HepG2 (cell line): Measurements from ENCODE around the gene ZNF445. TPM values are rescaled to one million over a fixed set of nuclear protein-coding genes. Genes with fewer than 3 reads are reported as not detected.
"Not testable (repeated sequence)": the region's sequence is repeated elsewhere in the genome, so short reads cannot be mapped to it uniquely, and the experiment has no call there.

Experiments
- ATAC-seq: fragments of 200-7000 bp; cut with Tn5 transposase; 3 replicates; pipeline ENCODE4 v1.9.1; 2020; ENCODE audit warnings: mild to moderate bottlenecking, moderate library complexity
- BruUV-seq: library from RNA; stranded (reverse); fragments of 400-500 nt; replicated peaks from 2 replicates; lab custom pipeline; 2021; lab: Mats Ljungman, UMichigan
- CTCF ChIA-PET: fragments of 300-600 bp; formaldehyde crosslinking; extraction: SDS; loops from one replicate; lab custom pipeline; 2021; ENCODE audit warnings: low total read pairs, inconsistent platforms, low intra/inter-chr PET ratio; lab: Yijun Ruan, JAX
- POLR2A ChIA-PET: fragments of 350-600 bp; sonication (Branson Sonifier 250); formaldehyde crosslinking; loops from one replicate; lab custom pipeline; 2020; ENCODE audit warnings: antibody characterized with exemption, inconsistent platforms; lab: Yijun Ruan, JAX
- DNase-seq: peaks from one replicate; pipeline ENCODE4 v3.0.0-alpha.2; 2015; ENCODE audit warnings: low spot score
- FAIRE-seq: peaks from 3 replicates; lab custom pipeline; 2011; peaks lifted over from hg19 to GRCh38; lab: Jason Lieb, UNC
- H2AFZ ChIP-seq: one replicate; pipeline ENCODE4 v1.6.1; 2011; ENCODE audit warnings: low read length, inconsistent platforms
- H3K27ac ChIP-seq: fragments of 300-600 bp; 3 replicates; pipeline ENCODE4 v1.8.0; 2011; ENCODE audit warnings: mixed run types, mild to moderate bottlenecking, mixed read lengths, low read length, inconsistent platforms; ENCODE audit not compliant: insufficient read depth; ENCODE audit errors: extremely low read length
- H3K27me3 ChIP-seq, 2 experiments: fragments of 200-600 bp in 1 of 2; 2 replicates in 1 of 2; 3 replicates in 1 of 2; pipeline versions ENCODE4 v1.6.0 to v1.8.0; 2011; ENCODE audit warnings: low read length in 2 of 2, mild to moderate bottlenecking in 2 of 2, moderate library complexity in 2 of 2, inconsistent platforms in 1 of 2; ENCODE audit not compliant: insufficient read depth in 2 of 2, control insufficient read depth in 1 of 2
- H3K36me3 ChIP-seq, 2 experiments: fragments of 200-600 bp in 1 of 2; replicated peaks in 1 of 2; 2 replicates in 1 of 2; 3 replicates in 1 of 2; pipeline versions ENCODE4 v1.5.1 to v1.8.0; 2011; ENCODE audit warnings: low read length in 2 of 2, inconsistent platforms in 1 of 2; ENCODE audit not compliant: insufficient read depth in 2 of 2, control insufficient read depth in 1 of 2
- H3K4me1 ChIP-seq: 2 replicates; pipeline ENCODE4 v1.5.1; 2012; ENCODE audit warnings: low read length, inconsistent platforms; ENCODE audit not compliant: insufficient read depth
- H3K4me2 ChIP-seq: 2 replicates; pipeline ENCODE4 v1.6.0; 2011; ENCODE audit warnings: low read depth, low read length, inconsistent platforms
- H3K4me3 ChIP-seq, 3 experiments: fragments of 200-600 bp in 1 of 3; sonication (generic), shearing (Covaris generic) in 1 of 3; replicated peaks in 1 of 3; 2 replicates each; pipeline ENCODE4 v1.5.1; 2011 to 2016; ENCODE audit warnings: low read length in 3 of 3, inconsistent platforms in 2 of 3, low read depth in 2 of 3, mild to moderate bottlenecking in 2 of 3, control low read depth in 1 of 3, mixed read lengths in 1 of 3; ENCODE audit not compliant: insufficient read depth in 1 of 3
- H3K79me2 ChIP-seq: one replicate; pipeline ENCODE4 v1.6.1; 2011; ENCODE audit warnings: low read length, inconsistent platforms; ENCODE audit not compliant: insufficient read depth
- H3K9ac ChIP-seq: 2 replicates; pipeline ENCODE4 v1.6.0; 2011; ENCODE audit warnings: mild to moderate bottlenecking, low read depth, low read length, inconsistent platforms; ENCODE audit not compliant: insufficient read depth
- H3K9me3 ChIP-seq: 2 replicates; pipeline ENCODE4 v1.5.1; 2012; ENCODE audit warnings: mild to moderate bottlenecking, low read length
- H4K20me1 ChIP-seq: 2 replicates; pipeline ENCODE4 v1.6.0; 2011; ENCODE audit warnings: inconsistent platforms, mild to moderate bottlenecking, low read length, moderate library complexity; ENCODE audit not compliant: insufficient read depth
- CENPT ChIP-seq: sonication (generic); formaldehyde crosslinking; IDR thresholded peaks from 2 replicates; pipeline ENCODE4 v1.8.0; 2022; ENCODE audit warnings: low read depth, mild to moderate bottlenecking, moderate library complexity, missing genetic modification reagents
- REPIN1 ChIP-seq: sonication (generic); formaldehyde crosslinking; IDR thresholded peaks from 2 replicates; pipeline ENCODE4 v1.8.0; 2022; ENCODE audit warnings: missing genetic modification reagents, low read depth, mild to moderate bottlenecking, borderline replicate concordance
- RFX1 ChIP-seq: fragments of 450-650 bp; IDR thresholded peaks from 2 replicates; pipeline ENCODE4 v1.6.1; 2017
- SPEN ChIP-seq: sonication (generic); formaldehyde crosslinking; IDR thresholded peaks from 2 replicates; pipeline ENCODE4 v1.5.1; 2020; ENCODE audit warnings: low read depth, mild to moderate bottlenecking, missing genetic modification reagents
- TARDBP ChIP-seq: sonication (generic); formaldehyde crosslinking; IDR thresholded peaks from 2 replicates; pipeline ENCODE4 v1.8.0; 2022; ENCODE audit warnings: mild to moderate bottlenecking, missing genetic modification reagents
- XBP1 ChIP-seq: sonication (generic); formaldehyde crosslinking; IDR thresholded peaks from 2 replicates; pipeline ENCODE4 v1.5.0; 2020; ENCODE audit warnings: missing genetic modification reagents
- ZNF441 ChIP-seq: sonication (generic); formaldehyde crosslinking; IDR thresholded peaks from 2 replicates; pipeline ENCODE4 v1.7.0; 2021; ENCODE audit warnings: missing genetic modification reagents, borderline replicate concordance
- ZNF556 ChIP-seq: sonication (generic); formaldehyde crosslinking; IDR thresholded peaks from 2 replicates; pipeline ENCODE4 v1.4.0; 2020; ENCODE audit warnings: mild to moderate bottlenecking, missing genetic modification reagents, borderline replicate concordance
- ZNF652 ChIP-seq: IDR thresholded peaks from 2 replicates; pipeline ENCODE4 v1.6.1; 2016; ENCODE audit warnings: low read depth, borderline replicate concordance
- WGBS: methylation state at CpG from one replicate; pipeline ENCODE4 v1.1.6; 2017; ENCODE audit warnings: low lambda C conversion rate; 5-methylcytosine and 5-hydroxymethylcytosine counted together
- in situ Hi-C: cut with HindIII; loops from 2 replicates; pipeline ENCODE4 v1.10.0; 2017; ENCODE audit warnings: low pct_unique_long_range_greater_than_20kb; ENCODE audit not compliant: extremely low pct_ligation_motif_present
- intact Hi-C: fragments of 100-400 bp; cut with micrococcal nuclease; formaldehyde crosslinking; loops from one replicate; pipeline ENCODE4 v1.10.0; 2022; ENCODE audit not compliant: unreplicated experiment
- polyA plus RNA-seq, 8 experiments: library from polyadenylated mRNA; depleted of rRNA in 3 of 8; stranded (reverse) in 7 of 8; unstranded in 1 of 8; fragments of >200 nt; fragmentation: Illumina TruSeq in 4 of 8; extraction: Trizol in 4 of 8; gene quantifications; 2 replicates each; pipeline versions ENCODE4 v1.2.1 to v1.2.3, GENCODE V29; 2011 to 2016; ENCODE audit warnings: low read depth in 4 of 8, missing spikeins in 1 of 8, mixed read lengths in 1 of 8; ENCODE audit not compliant: insufficient read depth in 1 of 8
- total RNA-seq, 5 experiments: library from RNA; depleted of rRNA; stranded (reverse); fragments of >200 nt; fragmentation: Illumina TruSeq; extraction: Trizol; gene quantifications; 2 replicates each; pipeline ENCODE4 v1.2.3, GENCODE V29; 2016; ENCODE audit warnings: low read depth in 1 of 5
- TF ChIP-seq, protein P1 (sequence below): sonication (generic); formaldehyde crosslinking; IDR thresholded peaks from 2 replicates; pipeline ENCODE4 v1.5.1; 2020; ENCODE audit warnings: mild to moderate bottlenecking, missing genetic modification reagents

ZNF445 gene
- total and polyA plus RNA-seq, 2 of the 13 experiments (the other 11 are each of a cell fraction or from before 2014, with no cell fraction given), result 4.4 to 10.3 TPM

DNA sequence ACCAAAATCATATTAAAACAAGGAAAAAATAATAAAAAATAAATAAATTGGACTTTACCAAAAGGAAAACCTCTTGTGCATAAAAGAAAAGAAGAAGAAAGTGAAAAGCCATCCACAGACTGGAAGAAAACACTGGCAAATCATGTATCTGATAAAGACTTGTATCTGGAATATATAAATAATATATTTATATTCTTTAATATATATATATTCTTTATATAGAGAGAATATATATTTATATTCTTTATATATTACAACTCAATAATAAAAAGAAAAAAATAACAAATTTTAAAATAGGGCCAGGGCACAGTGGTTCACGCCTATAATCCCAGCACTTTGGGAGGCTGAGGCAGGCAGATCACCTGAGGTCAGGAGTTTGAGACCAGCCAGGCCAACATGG, 27.1 kb upstream of the ZNF445 start:
- in situ Hi-C loops (no loop called here), intact Hi-C loops (no loop called here)
- Histone ChIP-seq H2AFZ (no peak overlapping the region), H3K79me2 (peaks cover 66% of the 10 kb centered on the region), H3K27ac (no peak overlapping the region), H3K4me1 (peaks cover 35% of the 10 kb centered on the region), H3K9me3 (peaks cover 25% of the 10 kb centered on the region), H3K9ac (no peak overlapping the region), H3K4me2 (no peak overlapping the region), H4K20me1 (0 out of 2 replicates have a peak, but pooled peaks cover 4% of the 10 kb centered on the region), H3K4me3 (no peak overlapping the region), H3K36me3 (peaks cover 8 to 37% of the 10 kb centered on the region in 2 experiments; a peak in 4 of 5 replicates), H3K27me3 (no peaks in the 10 kb centered on the region)
- ChIA-PET CTCF (no interaction called here), POLR2A (no interaction called here)
- 95% methylated on average over 1 of the region's 1 CpG for WGBS
- no TSS peak for BruUV-seq
- TF ChIP-seq ZNF441 (CRISPR knock-in tag) (no peak), XBP1 (no peak), REPIN1 (CRISPR knock-in tag) (no peak), TARDBP (no peak), CENPT (no peak), ZNF556 (CRISPR knock-in tag) (no peak), RFX1 (no peak), ZNF652 (CRISPR knock-in tag) (no peak), SPEN (CRISPR knock-in tag) (no peak)
- TF ChIP-seq, protein P1, sequence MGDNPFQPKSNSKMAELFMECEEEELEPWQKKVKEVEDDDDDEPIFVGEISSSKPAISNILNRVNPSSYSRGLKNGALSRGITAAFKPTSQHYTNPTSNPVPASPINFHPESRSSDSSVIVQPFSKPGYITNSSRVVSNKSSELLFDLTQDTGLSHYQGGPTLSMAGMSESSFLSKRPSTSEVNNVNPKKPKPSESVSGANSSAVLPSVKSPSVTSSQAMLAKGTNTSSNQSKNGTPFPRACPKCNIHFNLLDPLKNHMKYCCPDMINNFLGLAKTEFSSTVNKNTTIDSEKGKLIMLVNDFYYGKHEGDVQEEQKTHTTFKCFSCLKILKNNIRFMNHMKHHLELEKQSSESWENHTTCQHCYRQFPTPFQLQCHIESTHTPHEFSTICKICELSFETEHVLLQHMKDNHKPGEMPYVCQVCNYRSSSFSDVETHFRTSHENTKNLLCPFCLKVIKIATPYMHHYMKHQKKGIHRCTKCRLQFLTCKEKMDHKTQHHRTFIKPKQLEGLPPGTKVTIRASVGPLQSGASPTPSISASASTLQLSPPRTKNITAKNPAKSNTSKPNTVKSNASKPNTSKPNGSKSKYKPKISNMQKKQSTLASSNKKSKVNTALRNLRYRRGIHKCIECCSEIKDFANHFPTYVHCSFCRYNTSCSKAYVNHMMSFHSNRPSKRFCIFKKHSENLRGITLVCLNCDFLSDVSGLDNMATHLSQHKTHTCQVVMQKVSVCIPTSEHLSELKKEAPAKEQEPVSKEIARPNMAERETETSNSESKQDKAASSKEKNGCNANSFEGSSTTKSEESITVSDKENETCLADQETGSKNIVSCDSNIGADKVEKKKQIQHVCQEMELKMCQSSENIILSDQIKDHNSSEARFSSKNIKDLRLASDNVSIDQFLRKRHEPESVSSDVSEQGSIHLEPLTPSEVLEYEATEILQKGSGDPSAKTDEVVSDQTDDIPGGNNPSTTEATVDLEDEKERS (CRISPR knock-in tag), result no peak
- no peak for FAIRE-seq
- no peak for DNase-seq
- ATAC-seq, result no peak

DNA sequence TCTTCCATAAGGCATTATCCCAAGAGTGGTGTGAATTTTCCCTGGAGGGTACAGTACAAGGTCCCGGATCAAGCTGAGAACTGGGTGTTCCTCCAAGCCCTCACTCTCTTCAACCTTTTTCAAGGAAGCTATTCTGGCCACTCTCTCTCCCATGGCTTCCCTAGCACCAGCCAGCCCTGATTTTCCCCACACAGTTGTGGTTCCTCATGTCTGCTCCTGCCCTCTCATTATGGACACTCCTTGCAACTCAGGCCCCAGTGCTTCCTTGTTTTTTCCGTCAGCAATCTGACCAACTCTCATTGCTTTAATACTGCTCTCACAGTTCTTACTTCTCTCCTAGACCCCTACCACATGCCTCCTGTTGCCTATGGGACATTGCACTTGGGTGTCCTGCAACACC, 25.7 kb upstream of the ZNF445 start:
- H2AFZ ChIP-seq, H3K27me3 ChIP-seq, ATAC-seq, in situ Hi-C loops, H3K27ac ChIP-seq, FAIRE-seq, CTCF ChIA-PET, H3K4me2 ChIP-seq, H3K4me3 ChIP-seq, H3K9ac ChIP-seq, BruUV-seq, H4K20me1 ChIP-seq, intact Hi-C loops, DNase-seq: not testable (repeated sequence)
- Histone ChIP-seq H3K9me3 (peaks cover 35% of the 10 kb centered on the region), H3K4me1 (peaks cover 21% of the 10 kb centered on the region), H3K79me2 (peaks cover 52% of the 10 kb centered on the region), H3K36me3 (peaks cover 11 to 50% of the 10 kb centered on the region in 2 experiments; a peak in 4 of 5 replicates)
- POLR2A ChIA-PET, result interaction anchor here (1.5 kb wide), 1 partner anchor 8 kb away, joined by 3 read pairs; no protein-coding TSS in a partner anchor
- WGBS, result 100% methylated on average over 2 of the region's 2 CpGs
